PC-3 (cell line): ENCODE data around the gene MYBPH. TPM values are rescaled to one million over a fixed set of nuclear protein-coding genes. Genes with fewer than 3 reads are reported as not detected.

Source experiments
- ATAC-seq: fragments of 200-7000 bp; cut with Tn5 transposase; 2 replicates; pipeline ENCODE4 v1.9.1; 2020; ENCODE audit warnings: mild to moderate bottlenecking, moderate library complexity
- BruUV-seq: library from RNA; stranded (reverse); fragments of 400-500 nt; replicated peaks from 2 replicates; lab custom pipeline; 2021; lab: Mats Ljungman, UMichigan
- CTCF ChIA-PET: fragments of 300-600 bp; sonication (Branson Sonifier 250); formaldehyde crosslinking; loops from one replicate; lab custom pipeline; 2022; ENCODE audit warnings: antibody characterized with exemption; lab: Charles Lee
- POLR2A ChIA-PET: fragments of 300-600 bp; sonication (Branson Sonifier 250); formaldehyde crosslinking; loops from one replicate; lab custom pipeline; 2022; ENCODE audit warnings: antibody characterized with exemption; ENCODE audit not compliant: unreplicated experiment; lab: Charles Lee
- DNase-seq: peaks from one replicate; pipeline ENCODE4 v3.0.0-alpha.2; 2015
- H2AFZ ChIP-seq: fragments of 300-600 bp; sonication (generic); 2 replicates; pipeline ENCODE4 v1.6.0; 2016; ENCODE audit warnings: antibody characterized with exemption, low read length
- H3F3A ChIP-seq: fragments of 300-600 bp; sonication (generic); one replicate; pipeline ENCODE4 v1.6.0; 2017; ENCODE audit warnings: antibody characterized with exemption, low read length, control low read depth, mild to moderate bottlenecking; ENCODE audit not compliant: unreplicated experiment
- H3K27ac ChIP-seq: fragments of 300-600 bp; sonication (generic); 2 replicates; pipeline ENCODE4 v1.5.1; 2016; ENCODE audit warnings: mild to moderate bottlenecking, low read length
- H3K27me3 ChIP-seq: fragments of 300-600 bp; sonication (generic); 2 replicates; pipeline ENCODE4 v1.6.1; 2016; ENCODE audit warnings: low read length, mixed read lengths
- H3K36me3 ChIP-seq: fragments of 300-600 bp; sonication (generic); 2 replicates; pipeline ENCODE4 v1.6.1; 2016; ENCODE audit warnings: low read depth, mixed run types, low read length, mixed read lengths
- H3K4me1 ChIP-seq: fragments of 300-600 bp; sonication (generic); 2 replicates; pipeline ENCODE4 v1.5.1; 2016; ENCODE audit warnings: low read length; ENCODE audit not compliant: insufficient read depth
- H3K4me2 ChIP-seq: fragments of 300-600 bp; sonication (generic); 2 replicates; pipeline ENCODE4 v1.6.0; 2016; ENCODE audit warnings: low read length
- H3K4me3 ChIP-seq: fragments of 300-600 bp; sonication (generic); 2 replicates; pipeline ENCODE4 v1.5.1; 2016; ENCODE audit warnings: mild to moderate bottlenecking, low read length, mixed read lengths
- H3K79me2 ChIP-seq: fragments of 300-600 bp; sonication (generic); 2 replicates; pipeline ENCODE4 v1.6.1; 2017; ENCODE audit warnings: low read length, mixed read lengths
- H3K9ac ChIP-seq: fragments of 300-600 bp; sonication (generic); 2 replicates; pipeline ENCODE4 v1.6.0; 2016; ENCODE audit warnings: mild to moderate bottlenecking, low read length
- H3K9me2 ChIP-seq: fragments of 300-600 bp; sonication (generic); replicated peaks from 2 replicates; pipeline ENCODE4 v1.6.1; 2016; ENCODE audit warnings: mixed run types, low read length, mixed read lengths
- H3K9me3 ChIP-seq: fragments of 300-600 bp; sonication (generic); 2 replicates; pipeline ENCODE4 v1.6.1; 2016; ENCODE audit warnings: low read length, mixed read lengths
- H4K20me1 ChIP-seq: fragments of 300-600 bp; sonication (generic); 2 replicates; pipeline ENCODE4 v1.6.1; 2016; ENCODE audit warnings: low read length, mixed read lengths
- EZH2 ChIP-seq: fragments of 300-600 bp; sonication (generic); IDR thresholded peaks from one replicate; pipeline ENCODE4 v1.6.1; 2017; ENCODE audit warnings: antibody characterized with exemption, mild to moderate bottlenecking, low read length; ENCODE audit not compliant: unreplicated experiment
- EZH2phosphoT487 ChIP-seq: fragments of 300-600 bp; sonication (generic); IDR thresholded peaks from 2 replicates; pipeline ENCODE4 v1.6.1; 2018; ENCODE audit warnings: mild to moderate bottlenecking, antibody characterized with exemption, low read length, borderline replicate concordance
- intact Hi-C: fragments of 100-400 bp; cut with micrococcal nuclease; formaldehyde crosslinking; loops from 2 replicates; pipeline ENCODE4 v1.9.0; 2023
- total RNA-seq: library from RNA; depleted of rRNA; stranded (reverse); fragments of >200 nt; gene quantifications from 2 replicates; pipeline ENCODE4 v1.2.3, GENCODE V29; 2014
- TF ChIP-seq, protein P1 (sequence below): fragments of 300-600 bp; sonication (generic); conservative IDR thresholded peaks from 2 replicates; pipeline ENCODE4 v1.5.1; 2017; ENCODE audit warnings: antibody characterized with exemption, low read depth, mild to moderate bottlenecking, low read length

The MYBPH gene
- total RNA-seq, 1 experiment from 2014 or later: not detected

DNA sequence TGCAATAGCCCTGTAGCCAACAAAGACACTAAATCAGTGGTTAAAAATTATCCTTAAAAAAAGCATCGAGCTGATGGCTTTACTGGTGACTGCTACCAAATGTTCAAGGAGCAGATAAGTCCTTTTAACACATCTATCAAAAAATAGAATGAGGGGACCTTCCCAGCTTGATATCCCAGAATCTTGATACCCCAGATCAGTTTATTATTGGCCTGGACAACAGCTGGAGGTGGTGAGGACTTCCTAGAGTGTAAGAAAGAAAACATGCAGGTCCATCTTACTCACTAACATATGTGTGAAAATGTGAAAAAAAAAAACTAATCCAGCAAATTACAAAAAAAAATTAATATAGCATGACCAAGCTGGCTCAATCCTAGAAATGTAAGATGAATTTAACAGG lies 32.6 kb upstream of the MYBPH start:
- no peak overlapping the region for H3K4me2 ChIP-seq
- H3K27ac ChIP-seq: no peak overlapping the region
- no peaks in the 10 kb centered on the region for H3K36me3 ChIP-seq
- no peak overlapping the region for H3K9ac ChIP-seq
- ATAC-seq (no peak), DNase-seq (no peak)
- intact Hi-C loops: no loop called here
- no peak overlapping the region for H2AFZ ChIP-seq
- no TSS peak for BruUV-seq
- H3K9me3 ChIP-seq: no peaks in the 10 kb centered on the region
- no peaks in the 10 kb centered on the region for H3F3A ChIP-seq
- POLR2A ChIA-PET: no interaction called here
- no peaks in the 10 kb centered on the region for H3K79me2 ChIP-seq
- H3K4me1 ChIP-seq: no peaks in the 10 kb centered on the region
- no peaks in the 10 kb centered on the region for H3K9me2 ChIP-seq
- TF ChIP-seq, protein P1, sequence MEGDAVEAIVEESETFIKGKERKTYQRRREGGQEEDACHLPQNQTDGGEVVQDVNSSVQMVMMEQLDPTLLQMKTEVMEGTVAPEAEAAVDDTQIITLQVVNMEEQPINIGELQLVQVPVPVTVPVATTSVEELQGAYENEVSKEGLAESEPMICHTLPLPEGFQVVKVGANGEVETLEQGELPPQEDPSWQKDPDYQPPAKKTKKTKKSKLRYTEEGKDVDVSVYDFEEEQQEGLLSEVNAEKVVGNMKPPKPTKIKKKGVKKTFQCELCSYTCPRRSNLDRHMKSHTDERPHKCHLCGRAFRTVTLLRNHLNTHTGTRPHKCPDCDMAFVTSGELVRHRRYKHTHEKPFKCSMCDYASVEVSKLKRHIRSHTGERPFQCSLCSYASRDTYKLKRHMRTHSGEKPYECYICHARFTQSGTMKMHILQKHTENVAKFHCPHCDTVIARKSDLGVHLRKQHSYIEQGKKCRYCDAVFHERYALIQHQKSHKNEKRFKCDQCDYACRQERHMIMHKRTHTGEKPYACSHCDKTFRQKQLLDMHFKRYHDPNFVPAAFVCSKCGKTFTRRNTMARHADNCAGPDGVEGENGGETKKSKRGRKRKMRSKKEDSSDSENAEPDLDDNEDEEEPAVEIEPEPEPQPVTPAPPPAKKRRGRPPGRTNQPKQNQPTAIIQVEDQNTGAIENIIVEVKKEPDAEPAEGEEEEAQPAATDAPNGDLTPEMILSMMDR: no peak
- TF ChIP-seq EZH2phosphoT487 (no peak), EZH2 (no peak)
- H4K20me1 ChIP-seq: no peaks in the 10 kb centered on the region
- peaks cover 34% of the 10 kb centered on the region for H3K27me3 ChIP-seq
- no peak overlapping the region for H3K4me3 ChIP-seq
- CTCF ChIA-PET: interaction anchor here (0.6 kb wide), 1 partner anchor 651 kb away, joined by 12 read pairs; no protein-coding TSS in a partner anchor

DNA sequence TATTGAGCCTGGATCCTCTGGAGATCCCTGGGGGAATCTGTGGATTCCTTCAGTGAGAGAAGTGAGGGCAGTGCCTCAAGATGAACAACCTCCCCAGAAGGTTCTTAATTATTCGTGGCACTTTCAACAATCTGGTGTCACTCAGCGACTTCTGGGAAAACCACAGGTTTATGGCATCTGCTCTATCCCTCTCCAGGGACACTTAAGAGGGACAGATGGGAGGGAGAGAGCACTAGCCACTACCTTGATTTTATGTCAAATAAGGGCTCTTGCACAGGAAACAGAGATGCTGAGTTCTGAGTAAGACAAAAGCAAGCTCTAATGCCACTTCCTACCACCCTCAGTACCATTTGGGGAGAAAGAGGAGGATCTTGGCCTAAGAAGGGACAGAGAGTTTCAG lies 32.1 kb upstream of the MYBPH start:
- POLR2A ChIA-PET: no interaction called here
- H3K27me3 ChIP-seq: peaks cover 38% of the 10 kb centered on the region
- H3K9me3 ChIP-seq: no peaks in the 10 kb centered on the region
- no peaks in the 10 kb centered on the region for H3F3A ChIP-seq
- H2AFZ ChIP-seq: no peak overlapping the region
- no TSS peak for BruUV-seq
- H3K9me2 ChIP-seq: no peaks in the 10 kb centered on the region
- H3K9ac ChIP-seq: no peak overlapping the region
- no peaks in the 10 kb centered on the region for H3K79me2 ChIP-seq
- H3K36me3 ChIP-seq: no peaks in the 10 kb centered on the region
- no peak for DNase-seq
- TF ChIP-seq EZH2phosphoT487 (no peak), EZH2 (no peak)
- TF ChIP-seq, protein P1: no peak
- no peak overlapping the region for H3K4me2 ChIP-seq
- no peak overlapping the region for H3K27ac ChIP-seq
- no peak for ATAC-seq
- CTCF ChIA-PET: no interaction called here
- no peaks in the 10 kb centered on the region for H4K20me1 ChIP-seq
- intact Hi-C loops: no loop called here
- no peaks in the 10 kb centered on the region for H3K4me1 ChIP-seq
- H3K4me3 ChIP-seq: no peak overlapping the region

DNA sequence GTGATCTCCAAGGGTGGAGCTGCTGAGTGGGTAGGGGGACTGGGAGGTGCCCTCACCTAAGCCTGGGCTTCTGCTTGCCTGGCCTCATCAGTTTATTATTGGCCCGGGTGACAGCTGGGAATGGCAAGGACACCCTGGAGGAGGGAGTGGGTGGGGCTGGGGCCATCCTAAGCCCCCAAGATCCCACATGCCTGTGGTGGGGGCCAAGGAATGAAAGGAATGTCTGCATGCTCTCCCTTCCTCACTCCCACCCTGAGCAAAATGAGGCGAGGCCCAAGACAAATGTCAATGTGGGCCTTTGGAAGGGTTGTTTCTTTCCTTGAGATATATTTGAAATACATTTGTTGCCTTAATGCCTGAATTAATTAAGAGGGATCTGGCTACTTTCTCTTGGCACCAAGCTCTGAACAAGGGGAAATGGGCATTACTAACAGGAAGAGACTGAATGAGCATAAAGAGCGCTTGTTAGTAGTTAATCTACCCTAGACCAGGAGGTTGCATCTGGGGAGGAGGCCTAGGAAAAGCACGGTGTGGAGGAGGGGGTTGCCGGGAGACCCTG lies 30.6 kb upstream of the MYBPH start:
- TF ChIP-seq EZH2phosphoT487: no peak
- TF ChIP-seq EZH2: no peak
- TF ChIP-seq, protein P1: no peak
- Histone ChIP-seq H3K27ac (no peak overlapping the region), H3K9me2 (no peaks in the 10 kb centered on the region), H3K4me2 (no peak overlapping the region), H3K4me3 (no peak overlapping the region), H3K36me3 (no peaks in the 10 kb centered on the region), H3K79me2 (no peaks in the 10 kb centered on the region), H3K9ac (no peak overlapping the region), H3K9me3 (no peaks in the 10 kb centered on the region), H2AFZ (no peak overlapping the region), H3K27me3 (peaks cover 54% of the 10 kb centered on the region), H3K4me1 (no peaks in the 10 kb centered on the region), H3F3A (no peaks in the 10 kb centered on the region), H4K20me1 (no peaks in the 10 kb centered on the region)
- POLR2A ChIA-PET: no interaction called here
- DNase-seq (no peak), ATAC-seq (no peak)
- CTCF ChIA-PET: no interaction called here
- intact Hi-C loops: no loop called here
- BruUV-seq: no TSS peak
